ENCODE results near the gene NPPA.

DNA sequence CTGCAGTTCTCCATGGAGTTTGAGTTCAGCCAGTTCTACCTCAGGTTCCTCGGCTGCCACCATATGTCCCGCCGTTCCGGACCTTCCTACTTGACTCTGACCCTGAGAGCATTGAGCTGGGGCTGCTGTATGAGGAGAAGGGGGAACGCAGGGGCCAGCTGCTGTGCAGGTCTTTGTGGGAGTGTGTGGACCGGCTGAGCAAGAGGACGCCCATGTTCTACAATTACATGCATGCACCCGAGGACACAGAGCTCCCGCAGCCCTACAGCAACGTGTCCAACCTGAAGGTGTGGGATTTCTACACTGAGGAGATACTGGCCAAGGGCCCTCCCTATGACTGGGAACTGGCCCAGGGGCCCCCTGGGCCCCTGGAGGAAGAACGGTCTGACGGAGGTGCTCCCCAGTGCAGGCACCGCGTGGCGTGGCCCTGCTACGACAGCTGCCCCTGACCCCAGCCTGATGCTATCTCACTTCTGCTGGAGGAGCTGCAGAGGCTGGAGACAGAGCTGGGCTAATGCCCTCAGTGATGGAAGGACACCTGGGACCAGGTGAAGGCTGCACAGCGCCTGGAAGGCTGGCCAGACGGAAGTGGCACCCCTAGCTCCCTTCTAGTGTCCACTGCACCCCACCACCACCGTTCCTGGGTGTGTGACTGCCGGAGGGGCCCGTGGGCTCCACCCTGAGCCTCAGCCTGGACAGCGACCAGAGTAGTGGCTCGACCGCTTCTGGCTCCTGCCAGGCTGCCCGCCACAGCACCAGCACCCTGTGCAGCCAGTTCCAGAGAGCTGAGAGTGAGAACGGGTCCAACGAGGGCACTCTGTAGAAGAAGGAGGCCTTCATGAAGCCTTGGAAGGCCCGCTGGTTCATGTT lies 32.0 kb upstream of the NPPA start:
- TF ChIP-seq SMC3 (IDR thresholded peaks at IDR 0.05; ENCODE audit: low read depth, low read length): no peak
- no peak for TF ChIP-seq MXI1 (IDR thresholded peaks at IDR 0.05; ENCODE audit: low read depth, low read length)
- TF ChIP-seq, protein P1, sequence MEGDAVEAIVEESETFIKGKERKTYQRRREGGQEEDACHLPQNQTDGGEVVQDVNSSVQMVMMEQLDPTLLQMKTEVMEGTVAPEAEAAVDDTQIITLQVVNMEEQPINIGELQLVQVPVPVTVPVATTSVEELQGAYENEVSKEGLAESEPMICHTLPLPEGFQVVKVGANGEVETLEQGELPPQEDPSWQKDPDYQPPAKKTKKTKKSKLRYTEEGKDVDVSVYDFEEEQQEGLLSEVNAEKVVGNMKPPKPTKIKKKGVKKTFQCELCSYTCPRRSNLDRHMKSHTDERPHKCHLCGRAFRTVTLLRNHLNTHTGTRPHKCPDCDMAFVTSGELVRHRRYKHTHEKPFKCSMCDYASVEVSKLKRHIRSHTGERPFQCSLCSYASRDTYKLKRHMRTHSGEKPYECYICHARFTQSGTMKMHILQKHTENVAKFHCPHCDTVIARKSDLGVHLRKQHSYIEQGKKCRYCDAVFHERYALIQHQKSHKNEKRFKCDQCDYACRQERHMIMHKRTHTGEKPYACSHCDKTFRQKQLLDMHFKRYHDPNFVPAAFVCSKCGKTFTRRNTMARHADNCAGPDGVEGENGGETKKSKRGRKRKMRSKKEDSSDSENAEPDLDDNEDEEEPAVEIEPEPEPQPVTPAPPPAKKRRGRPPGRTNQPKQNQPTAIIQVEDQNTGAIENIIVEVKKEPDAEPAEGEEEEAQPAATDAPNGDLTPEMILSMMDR (IDR thresholded peaks at IDR 0.05): no peak

Measured in SK-N-SH (cell line).